Large intestine (tissue), 12 donors: ENCODE results near the gene WNT11. TPM values are rescaled to one million over a fixed set of nuclear protein-coding genes. Genes with fewer than 3 reads are reported as not detected.

ENCODE experiments used
- DNase-seq, 2 donors: peaks; one replicate each; pipeline versions ENCODE4 v3.0.0 to v3.0.0-alpha.2; 2013
- H3K27ac ChIP-seq: one replicate; pipeline ENCODE4 v1.5.1; 2013; ENCODE audit warnings: low read length
- H3K27me3 ChIP-seq: 2 replicates; pipeline ENCODE4 v1.6.1; 2013; ENCODE audit warnings: low read length; ENCODE audit not compliant: control insufficient read depth, insufficient read depth
- H3K36me3 ChIP-seq: 2 replicates; pipeline ENCODE4 v1.6.1; 2013; ENCODE audit warnings: low read length; ENCODE audit not compliant: control insufficient read depth, insufficient read depth
- H3K4me1 ChIP-seq: one replicate; pipeline ENCODE4 v1.6.1; 2013; ENCODE audit warnings: low read length; ENCODE audit not compliant: control insufficient read depth, insufficient read depth
- H3K4me3 ChIP-seq: one replicate; pipeline ENCODE4 v1.5.1; 2013; ENCODE audit warnings: low read length
- H3K9me3 ChIP-seq: one replicate; pipeline ENCODE4 v1.6.1; 2013; ENCODE audit warnings: mild to moderate bottlenecking, low read depth, low read length, moderate library complexity; ENCODE audit not compliant: control insufficient read depth
- WGBS: methylation state at CpG from one replicate; pipeline ENCODE4 v1.1.5; 2013; ENCODE audit warnings: low lambda C conversion rate; ENCODE audit not compliant: insufficient coverage; 5-methylcytosine and 5-hydroxymethylcytosine counted together
- long read RNA-seq, 11 donors: transcript quantifications; one replicate each; lab custom pipeline, GENCODE V29; 2026
- polyA plus RNA-seq: library from polyadenylated mRNA; unstranded; fragments of 120-200 nt; gene quantifications from one replicate; pipeline ENCODE4 v1.2.1, GENCODE V29; 2013

The WNT11 gene
- 14.4 TPM for polyA plus RNA-seq
- long read RNA-seq, donor 1, partial matches to known transcripts = 0 of 1 reads
- long read RNA-seq, donor 1, other reads (novel, unspliced or antisense) = 0 of 1 reads
- long read RNA-seq, donor 2, partial matches to known transcripts = 0 of 1 reads
- long read RNA-seq, donor 2, other reads (novel, unspliced or antisense) = 0 of 1 reads
- long read RNA-seq, donor 3 = 0 reads
- long read RNA-seq, donor 4 = 0 reads
- long read RNA-seq, donor 5 = 0 reads
- long read RNA-seq, donor 6 = 0 reads
- long read RNA-seq, donor 7 = 0 reads
- long read RNA-seq, donor 8 = 0 reads
- long read RNA-seq, donor 9, partial matches to known transcripts = 0 of 2 reads
- long read RNA-seq, donor 9, other reads (novel, unspliced or antisense) = 0 of 2 reads
- long read RNA-seq, donor 10 = 0 reads
- long read RNA-seq, donor 11, partial matches to known transcripts = 0 of 1 reads
- long read RNA-seq, donor 11, other reads (novel, unspliced or antisense) = 0 of 1 reads

DNA sequence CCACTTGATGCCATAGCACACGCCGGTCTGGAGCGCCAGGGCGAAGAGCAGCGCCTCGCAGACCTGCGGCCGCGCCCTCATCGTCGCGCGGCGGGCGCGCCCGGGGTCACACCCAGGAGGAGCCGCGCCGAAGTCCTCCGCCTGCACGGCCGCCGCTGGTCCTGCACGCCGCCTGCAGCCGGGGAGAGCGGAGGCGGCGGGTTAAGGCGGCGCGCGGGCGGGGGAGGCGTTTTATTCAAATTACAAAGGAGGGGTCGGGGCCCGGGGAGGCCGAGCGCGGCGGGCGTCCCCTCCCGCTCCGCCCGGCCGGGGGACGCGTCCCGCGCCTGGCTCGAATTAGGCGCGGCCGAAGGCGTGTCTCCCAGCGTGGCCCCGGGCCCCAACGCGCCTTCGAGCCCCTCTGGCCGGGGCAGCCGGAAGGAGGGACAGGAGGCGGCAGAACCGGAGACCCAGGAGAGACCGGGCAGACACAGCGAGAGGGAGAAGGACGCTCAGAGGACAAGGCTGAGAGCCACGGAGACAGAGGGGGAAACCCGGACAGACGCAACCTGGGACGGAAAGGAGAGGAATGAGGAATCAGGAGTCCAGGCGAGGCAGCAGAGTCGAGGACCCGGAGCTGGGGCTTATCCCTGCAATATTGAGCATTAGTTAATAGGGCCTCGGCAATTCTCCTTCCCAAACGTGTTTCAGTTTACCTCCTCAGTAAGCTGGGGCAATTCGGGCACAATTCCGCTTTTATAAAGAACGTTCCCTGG is at the start of gene WNT11:
TSS of gene WNT11 (minus strand) at position 176 of the 755 bp plus-strand sequence. CDS start at position 81, 95 bp downstream.
- Histone ChIP-seq H3K27ac (no peak within 1 kb of the TSS), H3K27me3 (peaks cover 76% of the 10 kb centered on the region), H3K36me3 (no peaks in the 10 kb centered on the region), H3K4me1 (peaks cover 54% of the 10 kb centered on the region), H3K4me3 (peak within 1 kb of the TSS; percentile 43), H3K9me3 (peaks cover 8% of the 10 kb centered on the region)
- WGBS = no CpG with 5 or more reads among the region's 80 CpGs
- peak; percentile 76 to 88 for DNase-seq

DNA sequence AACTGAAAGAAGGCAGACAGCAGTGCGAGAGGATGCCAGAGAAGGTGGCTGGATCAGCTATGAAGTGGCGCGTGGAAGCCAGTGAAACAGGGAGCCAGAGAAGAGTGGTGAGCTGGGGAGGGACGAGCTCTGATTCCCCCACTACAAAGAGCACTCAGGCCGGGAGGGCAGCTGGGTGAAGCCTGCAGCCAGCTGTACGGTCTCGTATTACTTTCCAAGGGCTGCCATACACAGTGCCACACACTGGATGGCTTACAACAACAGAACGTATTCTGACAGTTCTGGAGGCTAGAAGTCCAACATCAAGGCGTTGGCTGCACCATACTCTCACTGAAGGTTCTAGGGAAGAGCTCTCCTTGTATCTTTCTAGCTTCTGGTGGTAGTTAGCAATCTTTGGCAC is 47.1 kb upstream of the WNT11 start:
- WGBS = no CpG with 5 or more reads among the region's 9 CpGs
- DNase-seq = no peak
- Histone ChIP-seq H3K27ac (no peak overlapping the region), H3K4me3 (no peak overlapping the region), H3K36me3 (no peaks in the 10 kb centered on the region), H3K4me1 (no peaks in the 10 kb centered on the region), H3K27me3 (peaks cover 14% of the 10 kb centered on the region), H3K9me3 (peaks cover 8% of the 10 kb centered on the region)

DNA sequence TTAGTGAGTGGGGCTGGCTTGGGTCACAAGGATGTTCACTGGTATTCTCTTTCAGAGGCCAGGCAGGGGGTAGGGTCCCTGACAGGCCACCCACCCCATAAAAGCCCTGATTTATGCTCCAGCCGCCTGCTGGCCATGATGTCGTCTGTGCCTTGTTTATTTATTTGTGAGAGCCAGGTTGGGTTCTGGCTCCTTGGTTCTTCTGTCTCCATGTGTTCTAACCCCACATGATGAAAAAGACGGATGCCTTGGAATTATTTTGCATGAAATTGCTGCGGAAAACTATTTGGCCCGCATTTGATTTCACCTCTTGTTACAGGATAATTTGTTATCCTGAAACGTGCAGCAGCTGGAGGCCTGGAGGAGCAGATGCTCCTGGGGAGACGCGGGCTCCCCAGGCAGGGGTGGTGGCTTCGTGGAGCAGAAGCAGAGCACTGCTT is 46.3 kb upstream of the WNT11 start:
- DNase-seq = no peak
- WGBS = no CpG with 5 or more reads among the region's 9 CpGs
- Histone ChIP-seq H3K4me3 (no peak overlapping the region), H3K36me3 (no peaks in the 10 kb centered on the region), H3K9me3 (peaks cover 8% of the 10 kb centered on the region), H3K27me3 (peaks cover 10% of the 10 kb centered on the region), H3K4me1 (no peaks in the 10 kb centered on the region), H3K27ac (no peak overlapping the region)

DNA sequence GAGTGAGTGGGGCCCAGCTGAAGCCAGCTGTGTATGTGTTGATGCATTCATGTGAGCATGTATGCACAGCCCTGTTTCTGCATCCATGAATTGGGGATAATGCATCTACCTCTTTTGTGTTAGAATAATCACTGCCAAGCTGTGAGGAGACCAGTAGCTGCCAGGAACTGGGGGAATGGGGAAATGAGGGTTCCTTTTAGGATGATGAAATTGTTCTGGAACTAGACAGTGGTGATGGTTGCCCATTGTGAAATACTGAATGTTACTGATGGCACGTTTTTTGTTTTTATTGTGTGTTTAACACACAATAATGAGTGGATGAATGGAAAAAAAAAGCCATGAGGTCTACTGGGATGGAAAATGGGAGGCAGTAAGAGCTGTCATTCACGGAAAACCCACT is 45.3 kb upstream of the WNT11 start:
- peaks cover 8% of the 10 kb centered on the region for H3K9me3 ChIP-seq
- H3K27me3 ChIP-seq = peaks cover 2% of the 10 kb centered on the region
- no peak overlapping the region for H3K27ac ChIP-seq
- 100% methylated on average over 1 of the region's 2 CpGs for WGBS
- DNase-seq = no peak
- no peaks in the 10 kb centered on the region for H3K36me3 ChIP-seq
- H3K4me3 ChIP-seq = no peak overlapping the region
- no peaks in the 10 kb centered on the region for H3K4me1 ChIP-seq

DNA sequence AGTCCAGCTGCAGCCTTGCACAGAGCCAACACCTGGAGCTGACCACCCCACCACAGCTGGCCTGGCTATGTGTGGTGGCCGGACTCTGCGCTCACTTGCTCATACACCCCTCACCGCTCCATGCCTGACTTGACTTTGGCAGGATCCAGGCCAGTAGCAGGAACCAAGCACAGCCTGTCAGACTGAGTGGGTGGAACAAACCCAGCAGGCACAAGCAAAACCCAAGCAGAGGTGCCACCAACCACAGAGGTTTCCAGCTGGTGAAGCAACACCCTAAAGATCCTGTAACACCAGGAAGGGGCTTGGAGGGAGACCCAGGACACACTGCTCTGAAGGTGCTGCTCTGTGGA is 44.9 kb upstream of the WNT11 start:
- no peaks in the 10 kb centered on the region for H3K4me1 ChIP-seq
- peaks cover 8% of the 10 kb centered on the region for H3K9me3 ChIP-seq
- DNase-seq = no peak
- H3K4me3 ChIP-seq = no peak overlapping the region
- H3K27ac ChIP-seq = no peak overlapping the region
- H3K36me3 ChIP-seq = no peaks in the 10 kb centered on the region
- no CpG with 5 or more reads among the region's 3 CpGs for WGBS
- H3K27me3 ChIP-seq = no peaks in the 10 kb centered on the region

DNA sequence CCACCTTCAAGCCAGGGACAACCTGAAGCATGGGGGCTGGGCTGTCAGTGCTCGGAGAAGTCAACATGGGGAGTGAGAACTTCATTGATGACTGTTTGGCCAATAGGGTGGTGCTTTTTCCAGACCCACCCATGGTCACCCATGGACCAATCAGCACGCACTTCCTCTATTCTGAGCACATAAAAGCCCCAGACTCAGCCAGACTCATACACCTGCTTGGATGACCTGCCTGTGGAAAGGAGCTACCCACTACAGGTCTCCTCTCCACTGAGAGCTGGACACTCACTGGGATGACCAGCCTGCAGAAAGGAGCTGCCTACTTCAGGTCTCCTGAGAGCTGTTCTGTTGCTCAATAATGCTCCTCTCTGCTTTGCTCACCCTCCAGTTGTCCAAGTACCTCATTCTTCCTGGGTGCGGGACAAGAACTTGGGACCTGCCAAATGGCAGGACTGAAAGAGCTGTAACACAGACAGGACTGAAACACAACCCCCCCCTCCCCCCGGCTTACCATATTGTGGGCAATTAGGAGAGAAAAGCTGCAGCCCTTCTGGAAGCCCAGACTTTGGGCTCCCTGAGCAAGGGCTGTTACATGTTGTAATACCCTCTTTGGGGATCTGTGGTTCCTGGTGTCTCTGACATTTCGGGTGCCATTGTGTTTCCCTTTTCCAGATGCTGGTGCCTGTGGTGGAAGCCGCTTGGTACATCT is 44.4 kb upstream of the WNT11 start:
- no peaks in the 10 kb centered on the region for H3K27me3 ChIP-seq
- no peak for DNase-seq
- no CpG with 5 or more reads among the region's 6 CpGs for WGBS
- H3K36me3 ChIP-seq = no peaks in the 10 kb centered on the region
- H3K27ac ChIP-seq = no peak overlapping the region
- peaks cover 8% of the 10 kb centered on the region for H3K9me3 ChIP-seq
- H3K4me3 ChIP-seq = no peak overlapping the region
- no peaks in the 10 kb centered on the region for H3K4me1 ChIP-seq

DNA sequence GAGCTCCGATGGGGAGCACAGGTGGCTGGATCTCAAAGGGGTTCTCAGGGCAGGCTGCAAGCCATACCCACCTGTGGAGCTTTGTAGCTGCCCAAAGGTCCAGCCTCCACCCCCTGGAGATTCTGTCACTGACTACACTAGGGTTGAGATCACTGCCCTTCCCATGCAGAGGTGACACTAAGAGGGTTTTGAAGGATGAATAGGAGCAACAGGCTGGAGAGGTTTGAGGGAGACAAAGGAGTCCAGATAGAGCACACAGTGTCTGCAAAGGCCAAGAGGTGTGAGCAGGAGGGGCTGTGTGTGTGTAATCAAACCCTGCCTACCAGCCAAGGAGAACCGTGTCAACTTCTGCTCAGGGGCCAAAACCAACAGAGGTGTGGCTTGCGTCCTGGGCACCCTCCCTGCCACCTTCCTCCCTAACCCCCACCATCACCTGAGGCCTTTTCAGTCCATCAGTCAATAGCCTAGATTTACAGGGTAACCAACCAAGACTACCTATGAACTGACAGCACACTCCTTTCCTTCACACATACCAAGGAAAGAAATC is 43.0 kb upstream of the WNT11 start:
- no CpG with 5 or more reads among the region's 3 CpGs for WGBS
- Histone ChIP-seq H3K4me3 (no peak overlapping the region), H3K27ac (no peak overlapping the region), H3K36me3 (no peaks in the 10 kb centered on the region), H3K4me1 (no peaks in the 10 kb centered on the region), H3K9me3 (peaks cover 8% of the 10 kb centered on the region), H3K27me3 (no peaks in the 10 kb centered on the region)
- DNase-seq = no peak

DNA sequence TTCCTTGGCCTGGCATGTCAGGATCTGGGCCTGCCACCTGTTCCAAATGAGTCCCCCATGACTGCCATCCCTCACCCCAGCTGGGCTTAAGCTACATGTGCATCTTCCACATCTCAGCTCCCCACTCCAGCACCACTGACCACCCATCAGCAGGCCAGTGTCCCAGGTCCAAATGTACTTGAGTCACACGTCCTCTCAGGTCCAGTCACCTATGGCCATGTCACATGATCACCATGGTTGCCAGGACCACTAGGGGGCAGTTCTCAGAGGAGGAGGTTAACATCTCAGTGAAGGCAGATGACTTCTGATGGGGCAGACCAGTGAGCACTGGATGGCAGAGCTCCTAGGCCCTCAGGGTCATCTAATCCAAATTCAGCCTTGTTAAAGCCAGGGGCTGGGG is 41.9 kb upstream of the WNT11 start:
- WGBS = no CpG with 5 or more reads among the region's 1 CpG
- Histone ChIP-seq H3K27ac (no peak overlapping the region), H3K4me3 (no peak overlapping the region), H3K36me3 (no peaks in the 10 kb centered on the region), H3K4me1 (no peaks in the 10 kb centered on the region), H3K27me3 (peaks cover under 1% of the 10 kb centered on the region), H3K9me3 (peaks cover 8% of the 10 kb centered on the region)
- no peak for DNase-seq

DNA sequence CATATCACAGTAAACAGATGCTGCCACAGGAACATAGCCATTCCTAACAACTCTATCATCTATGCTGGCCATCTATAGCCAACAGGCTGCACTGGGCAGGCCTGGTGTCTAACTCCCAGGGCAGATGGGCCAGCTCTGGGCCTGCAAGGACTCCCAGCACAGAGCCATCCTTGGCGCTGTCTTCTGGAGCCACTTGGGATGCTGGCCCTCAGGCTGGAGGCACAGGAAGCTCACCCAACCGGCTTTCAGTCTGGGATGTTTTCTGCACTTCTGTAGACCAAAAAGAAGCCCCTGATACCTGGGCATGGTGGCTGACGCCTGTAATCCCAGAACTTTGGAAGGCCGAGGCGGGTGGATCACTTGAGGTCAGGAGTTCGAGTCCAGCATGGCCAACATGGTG is 40.8 kb upstream of the WNT11 start:
- Histone ChIP-seq H3K27ac (no peak overlapping the region), H3K4me3 (no peak overlapping the region), H3K36me3 (no peaks in the 10 kb centered on the region), H3K9me3 (peaks cover 8% of the 10 kb centered on the region), H3K4me1 (no peaks in the 10 kb centered on the region), H3K27me3 (peaks cover 7% of the 10 kb centered on the region)
- no CpG with 5 or more reads among the region's 6 CpGs for WGBS
- no peak for DNase-seq
